HCEC 1CT (cell line): ENCODE data around the gene NOVA1.

Experiments
- DNase-seq: peaks from one replicate; pipeline ENCODE4 v3.0.0-alpha.2; 2017

NOVA1 gene

GRCh38 chr14:26429205-26429604 is 168.6 kb downstream of the NOVA1 start:
- DNase-seq: no peak

- peak; percentile 26 for DNase-seq
Observed at GRCh38 chr14:26427097-26427496, 170.7 kb downstream of the NOVA1 start.

DNA sequence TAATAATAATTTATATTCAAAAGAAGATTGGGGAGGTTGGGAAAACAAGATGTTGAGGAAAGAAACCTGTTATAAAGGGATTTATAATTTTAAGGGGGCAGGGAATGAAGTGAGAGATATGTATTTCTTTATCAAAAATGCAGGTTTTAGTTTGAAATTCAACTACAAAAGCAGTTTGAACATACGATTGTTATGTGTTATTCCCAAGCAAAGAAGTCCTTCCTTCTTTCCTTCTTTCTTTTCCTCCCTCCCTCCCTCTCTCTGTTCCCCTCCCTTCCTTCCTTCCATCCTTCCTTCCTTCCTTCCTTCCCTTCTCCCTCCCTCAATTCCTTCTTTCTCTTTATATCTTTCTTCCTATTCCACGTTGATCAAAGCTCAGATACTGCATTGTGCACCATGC is 173.3 kb downstream of the NOVA1 start:
- DNase-seq: no peak

DNA sequence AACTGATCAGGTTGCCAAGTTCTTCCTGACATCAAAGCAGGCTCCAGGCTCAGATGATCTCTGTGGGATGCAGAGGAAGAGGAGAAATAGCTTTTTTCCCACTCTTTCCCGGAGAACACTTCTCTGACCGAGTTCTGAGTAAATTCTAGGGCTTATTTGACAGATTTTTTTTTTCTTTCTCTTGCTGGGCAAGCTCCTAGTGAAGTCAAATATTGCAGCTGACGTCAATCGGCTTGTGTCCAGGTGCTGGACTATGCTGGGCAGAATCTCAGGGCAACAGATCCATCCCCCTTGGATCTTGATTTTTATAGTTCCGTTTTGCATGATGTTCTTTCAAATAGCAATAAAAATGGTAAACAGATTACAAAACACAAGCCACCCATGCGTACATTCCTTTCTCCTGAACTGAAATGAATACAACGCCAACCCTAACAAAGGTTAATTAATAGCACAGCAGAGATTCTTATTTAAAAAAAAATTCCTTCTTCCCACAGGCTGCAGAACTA is 182.2 kb downstream of the NOVA1 start:
- peak; percentile 12 for DNase-seq

GRCh38 chr14:26414926-26415325 is 182.9 kb downstream of the NOVA1 start:
- no peak for DNase-seq

GRCh38 chr14:26414103-26414502 is 183.7 kb downstream of the NOVA1 start:
- DNase-seq: no peak

- no peak for DNase-seq
Observed at GRCh38 chr14:26412421-26412820, 185.4 kb downstream of the NOVA1 start.

GRCh38 chr14:26410189-26410685 is 187.6 kb downstream of the NOVA1 start:
- no peak for DNase-seq

DNA sequence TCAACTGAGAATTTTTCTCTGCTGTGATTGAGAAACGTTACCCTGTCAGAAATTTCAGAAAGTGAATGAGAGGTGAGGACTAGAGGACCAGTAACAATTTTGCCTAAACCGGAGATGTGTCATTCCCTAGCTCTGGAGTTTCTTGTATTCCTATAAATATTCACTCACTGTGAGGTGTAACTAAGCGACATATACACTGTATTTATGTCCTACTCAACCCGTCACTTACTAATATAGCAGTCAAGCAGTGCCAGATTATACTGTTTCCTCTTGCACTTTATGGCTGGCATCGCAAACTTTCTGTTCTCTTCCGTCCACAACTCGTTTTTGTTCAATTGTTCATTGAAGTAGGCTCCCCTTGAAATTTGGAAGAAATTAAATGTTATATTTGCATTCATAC is 192.9 kb downstream of the NOVA1 start:
- DNase-seq: no peak

- DNase-seq: no peak
Observed at GRCh38 chr14:26403760-26404159, 194.1 kb downstream of the NOVA1 start.

DNA sequence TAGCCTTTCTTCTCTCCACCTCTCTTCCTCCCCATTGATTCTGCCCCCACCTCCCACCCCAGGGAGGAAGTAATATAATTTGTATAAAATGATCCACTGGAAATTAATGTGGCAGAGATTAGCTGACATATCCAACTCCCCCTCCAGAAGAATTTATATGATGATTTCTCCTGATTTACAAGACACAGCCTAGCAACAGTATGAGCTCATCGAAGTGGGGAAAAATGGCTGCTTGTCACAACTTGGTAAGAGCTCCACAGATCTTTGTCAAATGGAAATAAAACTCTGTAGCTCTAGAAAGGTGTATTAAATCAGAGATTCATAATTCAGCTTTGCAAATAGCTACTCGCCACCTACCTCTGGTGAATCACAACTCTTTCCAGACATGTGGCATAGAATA is 195.7 kb downstream of the NOVA1 start:
- DNase-seq: no peak

GRCh38 chr14:26401179-26401968 is 196.5 kb downstream of the NOVA1 start:
- DNase-seq: no peak

DNA sequence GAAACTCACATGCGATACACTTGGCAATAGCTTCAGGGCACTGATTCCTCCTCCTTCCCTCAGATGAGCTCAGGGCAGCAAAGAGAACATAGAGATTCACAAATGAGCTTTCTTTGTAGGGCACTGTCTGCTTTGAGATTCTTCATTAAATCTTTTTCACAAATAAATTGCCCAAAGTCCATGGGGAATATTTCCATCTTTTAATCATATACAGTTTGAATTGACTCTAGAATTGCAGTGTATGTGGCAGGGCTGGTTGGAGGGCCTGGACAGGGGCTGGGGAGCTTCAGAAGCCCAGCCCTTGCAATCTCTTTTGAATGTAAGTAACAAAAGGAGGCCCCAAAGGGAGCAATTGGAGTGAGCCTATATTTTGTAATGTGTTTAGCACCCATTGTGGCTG is 197.5 kb downstream of the NOVA1 start:
- DNase-seq: no peak

- DNase-seq: no peak
Observed at GRCh38 chr14:26398616-26399015, 199.2 kb downstream of the NOVA1 start.
